GM11168 (cell line): ENCODE results near the gene MMUT.
"Not testable (repeated sequence)": the region's sequence is repeated elsewhere in the genome, so short reads cannot be mapped to it uniquely, and the experiment has no call there.

Source experiments
- in situ Hi-C: fragments of 300-500 bp; cut with MboI; formaldehyde crosslinking; loops from one replicate; pipeline ENCODE4 v1.12.0; 2022; ENCODE audit warnings: low sequenced_read_pairs; ENCODE audit not compliant: unreplicated experiment

MMUT gene

DNA sequence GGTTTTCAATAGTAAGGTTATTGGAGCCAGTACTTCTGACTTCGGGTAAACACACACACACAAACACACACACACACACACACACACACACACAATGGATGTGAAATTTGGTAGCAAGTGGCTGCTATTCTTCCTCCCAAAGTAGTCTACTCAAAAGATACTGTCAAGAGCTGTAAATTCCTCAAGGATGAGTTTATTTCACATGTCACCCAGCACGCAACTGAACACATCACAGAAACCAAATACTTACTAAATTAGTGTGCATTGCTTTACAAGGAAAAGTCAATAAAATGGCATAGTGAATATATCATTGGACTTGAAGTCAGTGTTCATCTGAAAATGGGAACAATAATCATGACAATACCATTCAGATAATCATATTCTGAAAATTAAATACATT lies 32.9 kb downstream of the MMUT start:
- in situ Hi-C loops, result no loop called here

DNA sequence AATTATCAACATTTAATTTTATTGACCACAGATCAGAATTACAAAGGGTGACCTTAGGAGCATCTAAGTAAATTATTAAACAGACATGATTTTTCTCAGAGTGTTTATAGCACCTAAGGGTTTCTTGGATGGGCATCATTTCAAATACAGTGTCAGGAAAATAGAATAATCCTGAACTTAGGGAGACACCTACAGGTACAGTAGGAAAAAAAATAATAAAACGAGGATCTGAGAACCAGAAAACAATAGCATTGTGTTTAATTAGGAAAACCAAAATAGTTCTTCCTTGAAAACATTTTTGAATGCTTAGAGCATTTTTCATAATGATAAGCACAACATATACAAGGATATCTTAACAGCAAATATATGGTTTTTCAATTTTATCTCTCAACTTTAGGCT lies 39.2 kb downstream of the MMUT start:
- in situ Hi-C loops, result no loop called here

DNA sequence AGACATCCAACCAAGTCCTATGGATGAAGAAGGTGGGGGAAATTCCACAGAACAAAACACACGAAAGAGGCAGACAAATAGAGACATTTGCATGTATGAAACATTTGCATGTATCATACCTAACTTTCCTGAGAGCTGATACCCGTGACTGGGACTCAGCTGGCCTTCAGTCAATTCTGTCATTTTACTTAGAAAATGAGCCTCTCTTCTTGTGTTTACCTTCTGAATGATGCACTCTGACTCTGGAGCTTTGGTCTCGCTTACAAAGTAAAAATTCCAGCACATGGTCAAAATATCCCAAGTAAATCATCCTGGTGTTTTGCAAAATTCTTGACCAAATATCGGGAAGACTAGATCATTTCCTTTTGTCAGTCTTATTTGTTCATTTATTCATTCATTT lies 46.9 kb downstream of the MMUT start:
- in situ Hi-C loops, result no loop called here

DNA sequence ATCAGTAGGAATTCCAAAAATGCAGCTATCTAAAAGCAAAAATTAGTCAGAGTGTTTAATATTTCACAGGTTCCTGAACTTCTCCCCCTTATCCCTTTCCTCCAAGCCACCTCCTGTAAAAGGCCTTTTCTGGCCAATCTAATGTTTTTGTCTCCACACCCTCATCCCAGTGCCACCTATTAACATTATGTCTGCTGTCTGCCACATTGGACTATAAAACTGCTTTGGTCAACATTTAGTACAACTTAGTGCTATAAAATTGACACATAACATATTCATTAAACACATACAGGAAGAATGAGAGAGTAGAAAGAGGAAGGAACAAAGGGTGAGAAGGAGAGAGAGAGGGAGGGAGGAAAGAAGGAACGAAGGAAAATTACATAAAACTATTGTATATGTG lies 47.7 kb downstream of the MMUT start:
- in situ Hi-C loops, result no loop called here

DNA sequence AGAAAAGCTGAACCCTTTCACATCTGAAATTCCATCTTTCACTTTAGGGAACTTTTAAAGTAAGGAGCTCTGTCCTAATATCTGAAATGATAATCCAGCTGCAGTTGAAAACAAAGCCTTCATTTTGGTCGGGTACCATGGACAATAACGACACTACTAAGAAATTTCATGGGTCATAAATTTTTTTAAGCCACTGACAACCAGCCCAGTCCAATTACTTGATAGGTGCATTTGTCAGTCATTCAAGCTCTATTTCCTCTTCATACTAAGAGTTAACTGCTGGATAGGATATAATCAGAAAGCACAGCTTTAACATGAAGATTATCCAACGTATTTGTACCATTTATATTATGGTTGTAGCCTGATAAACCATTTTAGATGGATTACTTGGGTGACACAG lies 52.5 kb downstream of the MMUT start:
- in situ Hi-C loops, result no loop called here

DNA sequence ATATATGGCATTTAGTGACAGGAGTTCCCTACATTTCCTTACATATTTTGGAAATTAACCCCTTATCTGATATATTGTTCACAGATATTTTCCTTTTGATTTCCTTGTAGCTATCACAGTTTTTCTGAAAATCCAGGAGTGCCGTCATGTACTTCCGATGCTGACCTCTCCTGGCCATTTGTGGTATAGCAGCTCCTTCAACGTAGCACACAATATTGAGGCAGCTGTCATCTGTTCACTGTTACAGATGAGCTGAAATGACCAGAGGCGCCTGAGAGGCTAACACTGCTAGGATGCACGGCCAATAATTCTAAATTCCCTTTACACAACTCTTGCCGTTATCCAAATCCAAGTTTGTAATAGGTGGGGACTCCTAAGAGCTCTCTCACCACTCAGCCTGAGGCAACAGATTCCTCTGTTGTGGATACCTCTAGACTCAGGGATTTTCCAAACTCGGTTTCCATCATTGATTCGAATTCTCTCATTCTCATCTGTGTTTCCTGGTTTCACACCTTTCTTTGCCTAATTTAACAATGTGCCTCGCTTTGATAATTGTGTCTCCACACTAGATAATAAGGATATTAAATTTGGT lies 53.0 kb downstream of the MMUT start:
- in situ Hi-C loops, result no loop called here

DNA sequence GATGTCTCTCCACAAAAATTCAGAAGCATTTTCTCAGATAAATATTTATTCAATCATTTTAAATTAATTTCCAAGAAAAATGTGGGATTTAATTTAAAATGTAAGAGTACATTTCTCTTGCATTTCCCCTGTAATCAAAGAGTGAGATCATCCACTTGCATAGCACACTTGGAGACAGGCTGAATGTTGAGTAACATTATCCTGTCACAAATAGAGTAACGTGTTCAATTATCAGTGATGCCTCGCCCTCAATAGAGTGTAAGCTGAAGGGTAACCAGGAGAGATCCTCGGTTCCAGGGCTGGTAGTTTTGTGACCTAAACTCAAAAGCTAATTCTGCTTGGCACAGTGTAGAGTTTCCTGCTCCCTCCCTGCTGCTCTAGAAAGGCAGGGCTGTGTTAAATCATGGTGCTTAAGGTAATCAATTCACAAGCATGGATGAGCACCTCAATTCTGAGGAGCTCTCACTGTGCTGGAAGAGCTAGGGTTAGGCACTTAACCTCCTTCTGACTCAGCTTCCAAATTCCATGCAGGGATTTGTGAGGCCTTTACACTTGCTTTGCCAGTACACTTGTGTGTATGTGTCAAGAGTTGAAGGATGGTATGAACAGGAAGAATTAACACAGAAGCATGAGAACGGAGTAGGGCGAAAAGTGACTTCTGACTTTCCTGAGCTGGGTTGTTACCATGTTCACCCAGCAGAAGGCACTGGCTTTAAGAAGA lies 56.6 kb downstream of the MMUT start:
- in situ Hi-C loops, result no loop called here

DNA sequence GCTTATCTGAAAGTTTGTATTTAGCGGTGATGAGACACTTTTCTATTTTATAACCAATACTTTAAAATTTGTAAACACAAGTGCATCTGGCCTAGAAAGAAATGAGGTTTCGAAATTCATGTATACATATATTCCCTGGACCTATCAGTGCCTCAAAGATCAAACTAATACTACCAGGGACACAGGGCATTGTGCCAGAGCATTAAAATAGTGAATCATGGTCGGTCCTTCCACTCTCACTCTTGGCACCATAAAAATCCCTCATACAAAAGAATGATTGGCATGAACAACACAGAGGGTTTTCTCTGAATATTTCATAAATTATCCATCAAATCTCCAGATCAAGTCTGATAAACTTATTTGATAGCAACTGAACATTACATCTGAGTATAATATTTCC lies 62.0 kb downstream of the MMUT start:
- in situ Hi-C loops, result no loop called here

DNA sequence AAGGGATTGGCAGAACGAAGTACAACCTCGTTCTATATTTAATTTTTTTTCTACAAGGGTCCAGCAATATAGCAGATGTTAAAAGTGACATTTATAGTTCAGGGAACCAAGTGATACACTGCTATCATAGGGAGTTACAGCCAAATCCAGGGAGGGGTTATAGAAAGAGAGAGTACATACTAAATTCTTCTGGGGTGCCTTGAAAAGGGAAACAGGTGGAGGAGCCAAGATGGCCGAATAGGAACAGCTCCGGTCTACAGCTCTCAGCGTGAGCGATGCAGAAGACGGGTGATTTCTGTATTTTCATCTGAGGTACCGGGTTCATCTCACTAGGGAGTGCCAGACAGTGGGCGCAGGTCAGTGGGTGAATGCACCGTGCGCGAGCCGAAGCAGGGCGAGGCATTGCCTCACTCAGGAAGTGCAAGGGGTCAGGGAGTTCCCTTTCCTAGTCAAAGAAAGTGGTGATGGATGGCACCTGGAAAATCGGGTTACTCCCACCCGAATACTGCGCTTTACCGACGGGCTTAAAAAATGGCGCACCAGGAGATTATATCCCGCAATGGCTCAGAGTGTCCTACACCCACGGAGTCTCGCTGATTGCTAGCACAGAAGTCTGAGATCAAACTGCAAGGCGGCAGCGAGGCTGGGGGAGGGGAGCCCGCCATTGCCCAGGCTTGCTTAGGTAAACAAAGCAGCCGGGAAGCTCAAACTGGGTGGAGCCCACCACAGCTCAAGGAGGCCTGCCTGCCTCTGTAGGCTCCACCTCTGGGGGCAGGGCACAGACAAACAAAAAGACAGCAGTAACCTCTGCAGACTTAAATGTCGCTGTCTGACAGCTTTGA lies 76.2 kb downstream of the MMUT start:
- in situ Hi-C loops, result not testable (repeated sequence)

DNA sequence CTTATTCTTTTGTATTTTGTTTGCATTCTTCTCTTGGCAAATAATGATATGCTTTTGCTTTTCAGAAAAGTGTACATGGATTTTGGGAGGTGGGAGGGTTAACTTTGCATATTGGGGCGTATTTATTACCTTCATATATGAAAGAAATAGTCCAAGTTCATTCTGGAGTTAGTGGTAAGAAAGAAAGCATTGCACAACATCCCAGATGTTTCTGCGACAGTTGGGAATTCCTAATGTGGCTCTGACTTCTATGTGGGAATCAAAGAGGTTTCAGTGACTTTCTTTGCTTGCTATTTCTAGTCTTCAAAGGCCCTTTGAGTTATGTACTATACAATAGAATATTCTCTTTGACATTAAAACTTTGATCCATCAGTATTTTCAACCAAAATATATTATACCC lies 78.1 kb downstream of the MMUT start:
- in situ Hi-C loops, result no loop called here
